Measurements from ENCODE around the gene GNAO1. TPM values are rescaled to one million over a fixed set of nuclear protein-coding genes. Genes with fewer than 3 reads are reported as not detected.

Gene GNAO1
- 364 and 456 TPM in 2 replicates for polyA plus RNA-seq

GRCh38 chr16:56191156-56191815 lies at the start of gene GNAO1:
GNAO1 (plus strand) TSS chr16:56191489; CDS start chr16:56192236, 747 bp downstream.

Other genes with a start within 250 kb of the GNAO1 start
- 42.6 and 42.7 TPM in 2 replicates for gene AMFR, start 234.1 kb downstream of the GNAO1 start, polyA plus RNA-seq

All from Purkinje cell (primary cell).